Mesodermal cell (in vitro differentiated cells): ENCODE data around the gene CD244. TPM values are rescaled to one million over a fixed set of nuclear protein-coding genes. Genes with fewer than 3 reads are reported as not detected.
"Not testable (repeated sequence)": the region's sequence is repeated elsewhere in the genome, so short reads cannot be mapped to it uniquely, and the experiment has no call there.

Source experiments
- H3K27ac ChIP-seq: 2 replicates; pipeline ENCODE4 v1.7.0; 2013; ENCODE audit warnings: mild to moderate bottlenecking, low read depth, low read length, moderate library complexity; ENCODE audit not compliant: severe bottlenecking
- H3K36me3 ChIP-seq: 2 replicates; pipeline ENCODE4 v1.7.1; 2013; ENCODE audit warnings: mild to moderate bottlenecking, low read length, moderate library complexity; ENCODE audit not compliant: control insufficient read depth, insufficient read depth
- H3K4me1 ChIP-seq: one replicate; pipeline ENCODE4 v1.7.1; 2013; ENCODE audit warnings: mild to moderate bottlenecking, low read length; ENCODE audit not compliant: insufficient read depth, control insufficient read depth, poor library complexity, severe bottlenecking
- H3K4me3 ChIP-seq: 2 replicates; pipeline ENCODE4 v1.7.0; 2013; ENCODE audit warnings: low read length, control low read depth, mild to moderate bottlenecking; ENCODE audit not compliant: insufficient read depth, poor library complexity, severe bottlenecking; ENCODE audit errors: extremely low read depth
- H3K9me3 ChIP-seq: 2 replicates; pipeline ENCODE4 v1.7.1; 2013; ENCODE audit warnings: mild to moderate bottlenecking, low read length, moderate library complexity; ENCODE audit not compliant: control insufficient read depth
- WGBS, 2 experiments: methylation state at CpG; one replicate each; pipeline ENCODE4 v1.1.5; 2013; ENCODE audit warnings: missing lambda C conversion rate in 2 of 2; ENCODE audit not compliant: insufficient coverage in 2 of 2; 5-methylcytosine and 5-hydroxymethylcytosine counted together
- polyA plus RNA-seq, 2 experiments: library from polyadenylated mRNA; stranded (reverse); fragments of 50-300 nt; gene quantifications; one replicate each; pipeline ENCODE4 v1.2.3, GENCODE V29; 2013

Gene CD244
- 1.2 TPM for polyA plus RNA-seq (2013, experiment 1 of 2)
- polyA plus RNA-seq (2013, experiment 2 of 2): 1.2 TPM

GRCh38 chr1:160862203-160863060 is at the start of gene CD244:
CD244 (minus strand) TSS chr1:160862887; CDS start chr1:160862677, 210 bp downstream.
- Histone ChIP-seq H3K4me1 (no peaks in the 10 kb centered on the region), H3K36me3 (no peaks in the 10 kb centered on the region), H3K9me3 (no peaks in the 10 kb centered on the region), H3K4me3 (no peak within 1 kb of the TSS), H3K27ac (no peak within 1 kb of the TSS)
- 60 to 61% methylated on average over 8 of the region's 12 CpGs for WGBS, 2 experiments

- Histone ChIP-seq H3K4me1 (peaks cover 21% of the 10 kb centered on the region), H3K4me3 (no peak overlapping the region), H3K27ac (peak overlapping the region; percentile 98), H3K36me3 (no peaks in the 10 kb centered on the region), H3K9me3 (no peaks in the 10 kb centered on the region)
- 75 to 90% methylated on average over 1 of the region's 2 CpGs for WGBS, 2 experiments
Observed at GRCh38 chr1:160911925-160912324, 49.2 kb upstream of the CD244 start.

- H3K4me1 ChIP-seq: peaks cover 21% of the 10 kb centered on the region
- no peaks in the 10 kb centered on the region for H3K36me3 ChIP-seq
- no peak overlapping the region for H3K4me3 ChIP-seq
- H3K27ac ChIP-seq: peak overlapping the region; percentile 98
- WGBS, 2 experiments: 69 to 74% methylated on average over 3 to 7 of the region's 7 CpGs
- H3K9me3 ChIP-seq: no peaks in the 10 kb centered on the region
Observed at GRCh38 chr1:160911441-160911840, 48.8 kb upstream of the CD244 start.

GRCh38 chr1:160910170-160910750 is 47.6 kb upstream of the CD244 start:
- Histone ChIP-seq H3K27ac (no peak overlapping the region), H3K4me3 (no peak overlapping the region), H3K9me3 (no peaks in the 10 kb centered on the region), H3K4me1 (peaks cover 21% of the 10 kb centered on the region), H3K36me3 (no peaks in the 10 kb centered on the region)
- WGBS, 2 experiments: 50% methylated on average over 2 of the region's 6 CpGs; no CpG with 5 or more reads in 1 of the 2 experiments

- WGBS, 2 experiments: 92 to 95% methylated on average over 7 of the region's 7 CpGs
- H3K27ac ChIP-seq: no peak overlapping the region
- H3K9me3 ChIP-seq: no peaks in the 10 kb centered on the region
- no peaks in the 10 kb centered on the region for H3K36me3 ChIP-seq
- peaks cover 18% of the 10 kb centered on the region for H3K4me1 ChIP-seq
- H3K4me3 ChIP-seq: no peak overlapping the region
Observed at GRCh38 chr1:160907976-160908375, 45.3 kb upstream of the CD244 start.

GRCh38 chr1:160905617-160905989 is 42.9 kb upstream of the CD244 start:
- H3K9me3 ChIP-seq: no peaks in the 10 kb centered on the region
- WGBS, 2 experiments: 85 to 100% methylated on average over 1 to 2 of the region's 4 CpGs
- H3K4me1 ChIP-seq: peaks cover 2% of the 10 kb centered on the region
- no peak overlapping the region for H3K4me3 ChIP-seq
- peak overlapping the region; percentile 80 for H3K27ac ChIP-seq
- H3K36me3 ChIP-seq: no peaks in the 10 kb centered on the region

- Histone ChIP-seq H3K4me3 (no peak overlapping the region), H3K9me3 (no peaks in the 10 kb centered on the region), H3K27ac (peak overlapping the region; percentile 80), H3K4me1 (peaks cover 2% of the 10 kb centered on the region), H3K36me3 (no peaks in the 10 kb centered on the region)
- 61 to 77% methylated on average over 7 of the region's 8 CpGs for WGBS, 2 experiments
Observed at GRCh38 chr1:160904783-160905616, 42.3 kb upstream of the CD244 start.

GRCh38 chr1:160902251-160902650 is 39.6 kb upstream of the CD244 start:
- H3K4me3 ChIP-seq, H3K4me1 ChIP-seq, H3K27ac ChIP-seq, H3K9me3 ChIP-seq, H3K36me3 ChIP-seq: not testable (repeated sequence)
- 60% methylated on average over 1 of the region's 1 CpG; no CpG with 5 or more reads in 1 of the 2 experiments for WGBS, 2 experiments

- no peak overlapping the region for H3K4me3 ChIP-seq
- WGBS, 2 experiments: 90 to 93% methylated on average over 2 of the region's 2 CpGs
- H3K27ac ChIP-seq: no peak overlapping the region
- H3K4me1 ChIP-seq: peaks cover 2% of the 10 kb centered on the region
- no peaks in the 10 kb centered on the region for H3K36me3 ChIP-seq
- H3K9me3 ChIP-seq: no peaks in the 10 kb centered on the region
Observed at GRCh38 chr1:160901768-160902167, 39.1 kb upstream of the CD244 start.

- H3K4me1 ChIP-seq, H3K4me3 ChIP-seq, H3K27ac ChIP-seq, H3K9me3 ChIP-seq, H3K36me3 ChIP-seq: not testable (repeated sequence)
- 57 to 71% methylated on average over 1 to 2 of the region's 3 CpGs for WGBS, 2 experiments
Observed at GRCh38 chr1:160900683-160901082, 38.0 kb upstream of the CD244 start.
